ENCODE measurements around the gene CYP2W1. TPM values are rescaled to one million over a fixed set of nuclear protein-coding genes. Genes with fewer than 3 reads are reported as not detected.

The CYP2W1 gene
- total and polyA plus RNA-seq, 10 donors, result 0.05 to 1.2 (median 0.39) TPM; not detected in 2

GRCh38 chr7:975702-976473 is 7.1 kb upstream of the CYP2W1 start:
- Histone ChIP-seq H3K4me1 (peaks cover 21 to 55% (median 39%) of the 10 kb centered on the region in 6 donors), H3K36me3 (peaks cover 0 to 27% (median 23%) of the 10 kb centered on the region in 6 donors), H3K27me3 (replicated peaks in 1 of 7) (no peaks in the 10 kb centered on the region), H3K4me3 (peak overlapping the region in 7 of 8 donors; percentile 92 to 100 (median 99)), H3K27ac (peak overlapping the region in 6 of 8 donors; percentile 97 to 100 (median 99)), H3K9me3 (no peaks in the 10 kb centered on the region)
- DNase-seq, result no peak
- intact Hi-C loops (cut with DNase I; ENCODE audit: low total_unique reads), result no loop called here
- 48 to 57% (median 56%) methylated on average over 27 to 28 of the region's 28 CpGs for WGBS, 5 donors
- TF ChIP-seq POLR2AphosphoS5 (IDR thresholded peaks at IDR 0.05) (no peak), POLR2A (IDR thresholded peaks at IDR 0.05) (no peak), CTCF (IDR thresholded peaks at IDR 0.05 in 8 of 11, conservative IDR thresholded peaks at IDR 0.05 in 3 of 11) (no peak)

DNA sequence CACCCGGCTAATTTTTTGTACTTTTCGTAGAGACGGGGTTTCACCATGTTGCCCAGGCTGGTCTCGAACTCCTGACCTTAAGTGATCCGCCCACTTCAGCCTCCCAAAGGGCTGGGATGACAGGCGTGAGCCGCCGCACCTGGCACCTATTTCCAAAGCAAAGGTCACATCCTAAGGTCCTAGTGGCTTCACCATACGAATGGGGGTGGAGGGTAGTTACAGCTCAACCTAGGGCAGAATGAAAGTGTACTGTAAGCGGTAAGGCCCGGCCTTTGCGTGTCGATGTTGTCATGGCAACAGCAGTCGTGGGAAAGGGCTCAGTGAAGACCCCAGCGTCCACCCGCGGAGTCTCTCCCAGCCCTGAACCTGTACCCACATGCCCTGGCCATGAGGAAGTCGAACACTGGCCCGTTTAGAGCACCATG is 6.1 kb upstream of the CYP2W1 start:
- intact Hi-C loops (cut with DNase I; ENCODE audit: low total_unique reads), result no loop called here
- peaks cover 16 to 44% (median 33%) of the 10 kb centered on the region in 6 donors for H3K4me1 ChIP-seq
- DNase-seq, result no peak
- TF ChIP-seq CTCF (IDR thresholded peaks at IDR 0.05 in 8 of 11, conservative IDR thresholded peaks at IDR 0.05 in 3 of 11) (no peak), POLR2A (IDR thresholded peaks at IDR 0.05) (no peak), POLR2AphosphoS5 (IDR thresholded peaks at IDR 0.05) (no peak)
- peaks cover 0 to 17% (median 13%) of the 10 kb centered on the region in 6 donors for H3K36me3 ChIP-seq
- 82 to 91% (median 87%) methylated on average over 19 of the region's 19 CpGs for WGBS, 5 donors
- no peak overlapping the region for H3K4me3 ChIP-seq
- H3K27me3 ChIP-seq (replicated peaks in 1 of 7), result no peaks in the 10 kb centered on the region
- peak overlapping the region in 5 of 8 donors; percentile 29 to 60 (median 50) for H3K27ac ChIP-seq
- no peaks in the 10 kb centered on the region for H3K9me3 ChIP-seq

GRCh38 chr7:977326-978048 is 5.5 kb upstream of the CYP2W1 start:
- peak overlapping the region in 5 of 8 donors; percentile 29 to 60 (median 50) for H3K27ac ChIP-seq
- TF ChIP-seq POLR2A (IDR thresholded peaks at IDR 0.05), result no peak
- TF ChIP-seq POLR2AphosphoS5 (IDR thresholded peaks at IDR 0.05), result peak in 2 of 3 donors; percentile 30 to 34
- TF ChIP-seq CTCF (IDR thresholded peaks at IDR 0.05 in 8 of 11, conservative IDR thresholded peaks at IDR 0.05 in 3 of 11), result no peak
- no peak overlapping the region for H3K4me3 ChIP-seq
- peak; percentile 76 for DNase-seq
- peaks cover 14 to 39% (median 27%) of the 10 kb centered on the region in 6 donors for H3K4me1 ChIP-seq
- no peaks in the 10 kb centered on the region for H3K9me3 ChIP-seq
- H3K36me3 ChIP-seq, result peaks cover 0 to 11% (median 7%) of the 10 kb centered on the region in 6 donors
- H3K27me3 ChIP-seq (replicated peaks in 1 of 7), result peaks cover 0 to 3% (median 0%) of the 10 kb centered on the region in 7 donors
- WGBS, 5 donors, result 68 to 77% (median 72%) methylated on average over 17 to 19 of the region's 19 CpGs
- intact Hi-C loops (cut with DNase I; ENCODE audit: low total_unique reads), result no loop called here

- no peak for DNase-seq
- intact Hi-C loops (cut with DNase I; ENCODE audit: low total_unique reads), result no loop called here
- H3K36me3 ChIP-seq, result peaks cover 0 to 6% (median 2%) of the 10 kb centered on the region in 6 donors
- no peaks in the 10 kb centered on the region for H3K9me3 ChIP-seq
- H3K4me1 ChIP-seq, result peaks cover 14 to 34% (median 22%) of the 10 kb centered on the region in 6 donors
- TF ChIP-seq CTCF (IDR thresholded peaks at IDR 0.05 in 8 of 11, conservative IDR thresholded peaks at IDR 0.05 in 3 of 11), result no peak
- TF ChIP-seq POLR2AphosphoS5 (IDR thresholded peaks at IDR 0.05), result no peak
- no peak for TF ChIP-seq POLR2A (IDR thresholded peaks at IDR 0.05)
- peak overlapping the region in 4 of 8 donors; percentile 30 to 60 (median 54) for H3K27ac ChIP-seq
- 77 to 86% (median 79%) methylated on average over 7 of the region's 7 CpGs for WGBS, 5 donors
- no peak overlapping the region for H3K4me3 ChIP-seq
- peaks cover 0 to 8% (median 0%) of the 10 kb centered on the region in 7 donors for H3K27me3 ChIP-seq (replicated peaks in 1 of 7)
Observed at GRCh38 chr7:978049-978346, 5.0 kb upstream of the CYP2W1 start.
